Caki2 (cell line): Measurements from ENCODE around the gene CALCB. TPM values are rescaled to one million over a fixed set of nuclear protein-coding genes. Genes with fewer than 3 reads are reported as not detected.

Source experiments
- DNase-seq: peaks from one replicate; pipeline ENCODE4 v3.0.0-alpha.2; 2015; ENCODE audit warnings: low read depth
- in situ Hi-C: cut with HindIII; loops from 2 replicates; pipeline ENCODE4 v1.10.0; 2016; ENCODE audit warnings: low sequenced_read_pairs, low pct_unique_long_range_greater_than_20kb, mixed read lengths
- total RNA-seq: library from RNA; depleted of rRNA; stranded (reverse); fragments of >200 nt; shearing (Covaris generic); gene quantifications from 2 replicates; pipeline ENCODE4 v1.2.3, GENCODE V29; 2014; ENCODE audit warnings: low replicate concordance; rRNA removed

CALCB gene
- total RNA-seq, 1 experiment from 2014 or later = not detected

GRCh38 chr11:15112131-15112541, 38.7 kb downstream of the CALCB start:
- in situ Hi-C loops = no loop called here
- no peak for DNase-seq

GRCh38 chr11:15113381-15113780, 40.0 kb downstream of the CALCB start:
- in situ Hi-C loops = no loop called here
- no peak for DNase-seq

- no peak for DNase-seq
- in situ Hi-C loops = no loop called here
Observed at GRCh38 chr11:15114501-15115475, 41.4 kb downstream of the CALCB start, which contains the start of gene INSC. Gene INSC, plus strand, starts transcription at chr11:15114923. Its CDS starts 34,252 bp downstream, at chr11:15149175.

- in situ Hi-C loops = no loop called here
- no peak for DNase-seq
Observed at GRCh38 chr11:15115686-15116085, 42.3 kb downstream of the CALCB start.

- in situ Hi-C loops = no loop called here
- DNase-seq = no peak
Observed at GRCh38 chr11:15117751-15118150, 44.4 kb downstream of the CALCB start.

- DNase-seq = no peak
- in situ Hi-C loops = no loop called here
Observed at GRCh38 chr11:15118431-15118830, 45.0 kb downstream of the CALCB start.

GRCh38 chr11:15119352-15119751, 46.0 kb downstream of the CALCB start:
- in situ Hi-C loops = no loop called here
- no peak for DNase-seq

- in situ Hi-C loops = no loop called here
- DNase-seq = no peak
Observed at GRCh38 chr11:15119826-15120225, 46.4 kb downstream of the CALCB start.

GRCh38 chr11:15123849-15124248, 50.5 kb downstream of the CALCB start:
- in situ Hi-C loops = no loop called here
- DNase-seq = peak; percentile 72

- DNase-seq = no peak
- in situ Hi-C loops = no loop called here
Observed at GRCh38 chr11:15124528-15124927, 51.1 kb downstream of the CALCB start.

- in situ Hi-C loops = no loop called here
- no peak for DNase-seq
Observed at GRCh38 chr11:15127341-15127740, 53.9 kb downstream of the CALCB start.

Other genes starting within 250 kb of the CALCB start
- gene CYP2R1, start 181.4 kb upstream of the CALCB start, total RNA-seq = 5.6 and 9.6 TPM in 2 replicates
- not detected in 2 replicates for gene CALCA, start 101.2 kb upstream of the CALCB start, total RNA-seq
- gene INSC, start 41.3 kb downstream of the CALCB start, total RNA-seq = not detected in 2 replicates